SK-N-MC (cell line): ENCODE results near the gene UGP2.

Source experiments
- EZH2 ChIP-seq: fragments of 200-600 bp; sonication (generic); IDR thresholded peaks from one replicate; pipeline ENCODE4 v1.6.1; 2017; ENCODE audit warnings: antibody characterized with exemption
- POLR2AphosphoS5 ChIP-seq: IDR thresholded peaks from 2 replicates; pipeline ENCODE4 v1.6.1; 2012; ENCODE audit warnings: mild to moderate bottlenecking, low read depth, low read length, borderline replicate concordance

DNA sequence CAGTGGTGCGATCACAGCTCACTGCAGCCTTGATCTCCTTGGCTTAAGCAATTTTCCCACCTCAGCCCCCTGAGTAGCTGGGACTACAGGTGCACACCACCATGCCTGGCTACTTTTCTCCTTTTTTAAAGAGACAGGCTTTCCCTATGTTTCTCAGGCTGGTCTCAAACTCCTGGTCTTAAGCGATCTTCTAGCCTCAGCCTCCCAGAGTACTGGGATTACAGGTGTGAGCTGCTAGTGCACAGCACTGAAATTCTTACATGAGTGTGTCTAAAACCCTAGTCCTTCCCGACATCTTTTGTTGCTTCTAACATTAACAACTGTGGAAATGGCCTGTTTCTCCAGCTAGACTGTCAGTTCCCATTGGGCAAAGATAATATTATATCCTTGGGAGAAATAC is 2.9 kb downstream of the UGP2 start:
- no peak for TF ChIP-seq POLR2AphosphoS5
- no peak for TF ChIP-seq EZH2
